22Rv1 (cell line): ENCODE measurements around the gene CYSRT1.
A peak's percentile ranks its signal among the peaks of the same experiment; 100 is the strongest.

ENCODE experiments used
- H3K27ac ChIP-seq: fragments of 450-650 bp; 2 replicates; pipeline ENCODE4 v1.5.1; 2017
- CTCF ChIP-seq: fragments of 450-650 bp; IDR thresholded peaks from 2 replicates; pipeline ENCODE4 v1.5.1; 2017; ENCODE audit warnings: mild to moderate bottlenecking
- ZFX ChIP-seq: fragments of 450-650 bp; IDR thresholded peaks from 2 replicates; pipeline ENCODE4 v1.6.1; 2017; ENCODE audit warnings: antibody characterized with exemption, borderline replicate concordance

Gene CYSRT1

GRCh38 chr9:137224830-137225694 is at the start of gene CYSRT1:
TSS of gene CYSRT1 (plus strand) at chr9:137225174. CDS start at chr9:137225622, 448 bp downstream.
- H3K27ac ChIP-seq = peak within 1 kb of the TSS; percentile 97
- TF ChIP-seq ZFX (no peak), CTCF (no peak)

GRCh38 chr9:137175345-137175961 is 49.5 kb upstream of the CYSRT1 start:
- TF ChIP-seq ZFX = no peak
- no peak for TF ChIP-seq CTCF

GRCh38 chr9:137176302-137177182 is 48.4 kb upstream of the CYSRT1 start:
- H3K27ac ChIP-seq = peak overlapping the region; percentile 98
- peak; percentile 92 for TF ChIP-seq CTCF
- TF ChIP-seq ZFX = no peak

More at GRCh38 chr9:137175345-137175961, 49.5 kb upstream of the CYSRT1 start:
- peak overlapping the region; percentile 98 for H3K27ac ChIP-seq

- 0 out of 2 replicates have a peak overlapping the region, but pooled peaks have one; percentile 98 for H3K27ac ChIP-seq
- TF ChIP-seq CTCF (no peak), ZFX (no peak)
These were observed 46.6 kb upstream of the CYSRT1 start for GRCh38 chr9:137178201-137178938.

- TF ChIP-seq ZFX (no peak), CTCF (no peak)
- no peak overlapping the region for H3K27ac ChIP-seq
These were observed 45.9 kb upstream of the CYSRT1 start for GRCh38 chr9:137178939-137179630.

GRCh38 chr9:137179761-137180160 is 45.2 kb upstream of the CYSRT1 start:
- TF ChIP-seq CTCF = no peak
- no peak overlapping the region for H3K27ac ChIP-seq
